OCI-LY1 (cell line): ENCODE data around the gene DNAJB14.

Experiments used
- H2AFZ ChIP-seq: fragments of 200-600 bp; sonication (generic), shearing (Covaris generic); 2 replicates; pipeline ENCODE4 v1.6.0; 2014; ENCODE audit warnings: antibody characterized with exemption, mild to moderate bottlenecking, low read length
- H3F3A ChIP-seq: fragments of 200-600 bp; sonication (generic), shearing (Covaris generic); 2 replicates; pipeline ENCODE4 v1.6.0; 2014; ENCODE audit warnings: mild to moderate bottlenecking, antibody characterized with exemption, low read length, moderate library complexity; ENCODE audit not compliant: insufficient read depth
- H3K27ac ChIP-seq: fragments of 200-600 bp; sonication (generic); 2 replicates; pipeline ENCODE4 v1.5.1; 2014; ENCODE audit warnings: low read length, mixed run types, mild to moderate bottlenecking, low read depth; ENCODE audit not compliant: poor library complexity, severe bottlenecking
- H3K27me3 ChIP-seq: fragments of 200-600 bp; sonication (generic); 2 replicates; pipeline ENCODE4 v1.6.0; 2014; ENCODE audit warnings: antibody characterized with exemption, mild to moderate bottlenecking, low read length, moderate library complexity; ENCODE audit not compliant: insufficient read depth
- H3K36me3 ChIP-seq: fragments of 200-600 bp; sonication (generic); 2 replicates; pipeline ENCODE4 v1.6.1; 2014; ENCODE audit warnings: mild to moderate bottlenecking, antibody characterized with exemption, low read length, moderate library complexity, mixed read lengths; ENCODE audit not compliant: insufficient read depth
- H3K4me1 ChIP-seq: fragments of 200-600 bp; sonication (generic); 2 replicates; pipeline ENCODE4 v1.5.1; 2014; ENCODE audit warnings: mild to moderate bottlenecking, low read length, moderate library complexity; ENCODE audit not compliant: insufficient read depth, severe bottlenecking
- H3K4me2 ChIP-seq: fragments of 200-600 bp; sonication (generic), shearing (Covaris generic); 2 replicates; pipeline ENCODE4 v1.6.1; 2014; ENCODE audit warnings: low read length
- H3K4me3 ChIP-seq: fragments of 200-600 bp; sonication (generic); 2 replicates; pipeline ENCODE4 v1.5.1; 2014; ENCODE audit warnings: low read length, low read depth, mild to moderate bottlenecking, mixed read lengths; ENCODE audit not compliant: poor library complexity, severe bottlenecking
- H3K79me2 ChIP-seq: fragments of 200-600 bp; shearing (Covaris generic); 2 replicates; pipeline ENCODE4 v1.6.1; 2016; ENCODE audit warnings: mixed run types, low read length, mixed read lengths; ENCODE audit not compliant: insufficient read depth
- H3K9ac ChIP-seq: fragments of 200-600 bp; sonication (generic), shearing (Covaris generic); 2 replicates; pipeline ENCODE4 v1.6.1; 2014; ENCODE audit warnings: mild to moderate bottlenecking, low read length, mixed read lengths
- H3K9me2 ChIP-seq: fragments of 200-600 bp; sonication (generic), shearing (Covaris generic); 2 replicates; pipeline ENCODE4 v1.6.1; 2014; ENCODE audit warnings: low read depth, mild to moderate bottlenecking, low read length, mixed read lengths
- H3K9me3 ChIP-seq: fragments of 200-600 bp; shearing (Covaris generic); 2 replicates; pipeline ENCODE4 v1.6.1; 2014; ENCODE audit warnings: low read length, mixed read lengths
- H4K20me1 ChIP-seq: fragments of 200-600 bp; sonication (generic), shearing (Covaris generic); 2 replicates; pipeline ENCODE4 v1.6.0; 2016; ENCODE audit warnings: mild to moderate bottlenecking, low read length; ENCODE audit not compliant: insufficient read depth
- EZH2 ChIP-seq: fragments of 200-600 bp; sonication (generic), shearing (Covaris generic); IDR thresholded peaks from 2 replicates; pipeline ENCODE4 v1.8.0; 2017; ENCODE audit warnings: borderline replicate concordance, mixed run types, mild to moderate bottlenecking, antibody characterized with exemption, low read length, moderate library complexity, mixed read lengths
- TF ChIP-seq, protein P1 (sequence below): fragments of 200-600 bp; sonication (generic), shearing (Covaris generic); IDR thresholded peaks from 2 replicates; pipeline ENCODE4 v1.5.1; 2017; ENCODE audit warnings: mild to moderate bottlenecking, antibody characterized with exemption, low read length, moderate library complexity, mixed read lengths

Gene DNAJB14

GRCh38 chr4:99965674-99966350 is 19.4 kb upstream of the DNAJB14 start:
- Histone ChIP-seq H3K9ac (no peak overlapping the region), H3K27ac (no peak overlapping the region), H3F3A (no peaks in the 10 kb centered on the region), H2AFZ (no peak overlapping the region), H3K4me2 (no peak overlapping the region), H3K9me2 (no peaks in the 10 kb centered on the region), H3K4me1 (no peaks in the 10 kb centered on the region), H4K20me1 (no peaks in the 10 kb centered on the region), H3K9me3 (no peaks in the 10 kb centered on the region), H3K27me3 (no peaks in the 10 kb centered on the region), H3K79me2 (no peaks in the 10 kb centered on the region), H3K36me3 (no peaks in the 10 kb centered on the region), H3K4me3 (no peak overlapping the region)
- TF ChIP-seq EZH2, result no peak
- TF ChIP-seq, protein P1, sequence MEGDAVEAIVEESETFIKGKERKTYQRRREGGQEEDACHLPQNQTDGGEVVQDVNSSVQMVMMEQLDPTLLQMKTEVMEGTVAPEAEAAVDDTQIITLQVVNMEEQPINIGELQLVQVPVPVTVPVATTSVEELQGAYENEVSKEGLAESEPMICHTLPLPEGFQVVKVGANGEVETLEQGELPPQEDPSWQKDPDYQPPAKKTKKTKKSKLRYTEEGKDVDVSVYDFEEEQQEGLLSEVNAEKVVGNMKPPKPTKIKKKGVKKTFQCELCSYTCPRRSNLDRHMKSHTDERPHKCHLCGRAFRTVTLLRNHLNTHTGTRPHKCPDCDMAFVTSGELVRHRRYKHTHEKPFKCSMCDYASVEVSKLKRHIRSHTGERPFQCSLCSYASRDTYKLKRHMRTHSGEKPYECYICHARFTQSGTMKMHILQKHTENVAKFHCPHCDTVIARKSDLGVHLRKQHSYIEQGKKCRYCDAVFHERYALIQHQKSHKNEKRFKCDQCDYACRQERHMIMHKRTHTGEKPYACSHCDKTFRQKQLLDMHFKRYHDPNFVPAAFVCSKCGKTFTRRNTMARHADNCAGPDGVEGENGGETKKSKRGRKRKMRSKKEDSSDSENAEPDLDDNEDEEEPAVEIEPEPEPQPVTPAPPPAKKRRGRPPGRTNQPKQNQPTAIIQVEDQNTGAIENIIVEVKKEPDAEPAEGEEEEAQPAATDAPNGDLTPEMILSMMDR, result no peak

- TF ChIP-seq, protein P1, result no peak
- no peaks in the 10 kb centered on the region for H3K9me2 ChIP-seq
- no peaks in the 10 kb centered on the region for H3F3A ChIP-seq
- no peak overlapping the region for H3K4me3 ChIP-seq
- no peaks in the 10 kb centered on the region for H4K20me1 ChIP-seq
- H3K36me3 ChIP-seq, result no peaks in the 10 kb centered on the region
- no peak overlapping the region for H2AFZ ChIP-seq
- no peaks in the 10 kb centered on the region for H3K79me2 ChIP-seq
- no peak overlapping the region for H3K4me2 ChIP-seq
- no peaks in the 10 kb centered on the region for H3K4me1 ChIP-seq
- H3K27me3 ChIP-seq, result no peaks in the 10 kb centered on the region
- H3K9me3 ChIP-seq, result no peaks in the 10 kb centered on the region
- no peak overlapping the region for H3K27ac ChIP-seq
- H3K9ac ChIP-seq, result no peak overlapping the region
These were observed 18.8 kb upstream of the DNAJB14 start for GRCh38 chr4:99965173-99965572.

GRCh38 chr4:99961711-99962110 is 15.3 kb upstream of the DNAJB14 start:
- Histone ChIP-seq H3K4me1 (no peaks in the 10 kb centered on the region), H3K27ac (no peak overlapping the region), H3K4me3 (no peak overlapping the region), H3K4me2 (no peak overlapping the region), H3K9me3 (no peaks in the 10 kb centered on the region), H3F3A (no peaks in the 10 kb centered on the region), H3K36me3 (no peaks in the 10 kb centered on the region), H3K79me2 (no peaks in the 10 kb centered on the region), H3K9ac (no peak overlapping the region), H3K9me2 (no peaks in the 10 kb centered on the region), H2AFZ (no peak overlapping the region), H3K27me3 (no peaks in the 10 kb centered on the region), H4K20me1 (no peaks in the 10 kb centered on the region)
- TF ChIP-seq, protein P1, result no peak
